SK-N-SH treated with all-trans-retinoic acid at 6 μM for 48 hours (cell line): Measurements from ENCODE around the gene RAB11FIP4.

Experiments
- ATAC-seq: fragments of 200-7000 bp; cut with Tn5 transposase; 3 replicates; pipeline ENCODE4 v1.9.1; 2020; ENCODE audit warnings: mild to moderate bottlenecking, moderate library complexity
- ARNTL ChIP-seq: fragments of 450-650 bp; formaldehyde crosslinking; IDR thresholded peaks from 2 replicates; pipeline ENCODE4 v1.5.0; 2020; ENCODE audit warnings: low read depth, mild to moderate bottlenecking, moderate library complexity, borderline replicate concordance
- BACH2 ChIP-seq: fragments of 250-450 bp; sonication (Bioruptor Pico); IDR thresholded peaks from 2 replicates; pipeline ENCODE4 v1.9.0; 2021; ENCODE audit warnings: mild to moderate bottlenecking, borderline replicate concordance
- CREB5 ChIP-seq: fragments of 250-450 bp; sonication (Bioruptor Pico); IDR thresholded peaks from 2 replicates; pipeline ENCODE4 v1.5.1; 2020; ENCODE audit warnings: low read depth, mild to moderate bottlenecking, moderate library complexity
- CSDC2 ChIP-seq: fragments of 250-450 bp; sonication (Bioruptor Pico); IDR thresholded peaks from 2 replicates; pipeline ENCODE4 v1.5.0; 2020; ENCODE audit warnings: mild to moderate bottlenecking, moderate library complexity
- CSRNP3 ChIP-seq: fragments of 250-450 bp; sonication (Bioruptor Pico); IDR thresholded peaks from 2 replicates; pipeline ENCODE4 v1.5.1; 2021; ENCODE audit warnings: mild to moderate bottlenecking, moderate library complexity
- GLIS3 ChIP-seq: fragments of 250-450 bp; sonication (Bioruptor Pico); IDR thresholded peaks from 2 replicates; pipeline ENCODE4 v1.5.0; 2020; ENCODE audit warnings: mild to moderate bottlenecking, moderate library complexity
- OSR1 ChIP-seq: fragments of 250-450 bp; sonication (Bioruptor Pico); IDR thresholded peaks from 2 replicates; pipeline ENCODE4 v1.8.0; 2022; ENCODE audit warnings: moderate library complexity, mild to moderate bottlenecking, inconsistent platforms
- POU6F1 ChIP-seq: fragments of 250-450 bp; sonication (Bioruptor Pico); IDR thresholded peaks from 2 replicates; pipeline ENCODE4 v1.8.0; 2021; ENCODE audit warnings: low read depth, mild to moderate bottlenecking, moderate library complexity, borderline replicate concordance
- PPARA ChIP-seq: fragments of 250-450 bp; sonication (Bioruptor Pico); IDR thresholded peaks from 2 replicates; pipeline ENCODE4 v1.5.0; 2020; ENCODE audit warnings: mild to moderate bottlenecking, borderline replicate concordance
- RARB ChIP-seq: fragments of 250-450 bp; sonication (Bioruptor Pico); IDR thresholded peaks from 2 replicates; pipeline ENCODE4 v1.8.0; 2021; ENCODE audit warnings: mild to moderate bottlenecking, moderate library complexity
- SNAI2 ChIP-seq: fragments of 250-450 bp; sonication (Bioruptor Pico); IDR thresholded peaks from 2 replicates; pipeline ENCODE4 v1.5.0; 2020; ENCODE audit warnings: mild to moderate bottlenecking, moderate library complexity
- TOX ChIP-seq: fragments of 250-450 bp; sonication (Bioruptor Pico); IDR thresholded peaks from 2 replicates; pipeline ENCODE4 v1.8.0; 2021; ENCODE audit warnings: mild to moderate bottlenecking, moderate library complexity, borderline replicate concordance
- TSHZ2 ChIP-seq: fragments of 250-450 bp; sonication (Bioruptor Pico); IDR thresholded peaks from 2 replicates; pipeline ENCODE4 v1.5.0; 2020; ENCODE audit warnings: mild to moderate bottlenecking, moderate library complexity
- ZC3H10 ChIP-seq: fragments of 250-450 bp; sonication (Bioruptor Pico); IDR thresholded peaks from 2 replicates; pipeline ENCODE4 v1.5.1; 2021; ENCODE audit warnings: mild to moderate bottlenecking, moderate library complexity
- ZNF565 ChIP-seq: fragments of 450-650 bp; formaldehyde crosslinking; conservative IDR thresholded peaks from 2 replicates; pipeline ENCODE4 v1.5.0; 2020; ENCODE audit warnings: low read depth, mild to moderate bottlenecking, moderate library complexity
- ZNF70 ChIP-seq: fragments of 450-650 bp; formaldehyde crosslinking; IDR thresholded peaks from 2 replicates; pipeline ENCODE4 v1.5.0; 2020; ENCODE audit warnings: mild to moderate bottlenecking, moderate library complexity
- ZNF8 ChIP-seq: fragments of 450-650 bp; formaldehyde crosslinking; IDR thresholded peaks from 2 replicates; pipeline ENCODE4 v1.5.0; 2020; ENCODE audit warnings: mild to moderate bottlenecking, moderate library complexity

RAB11FIP4 gene

GRCh38 chr17:31522987-31523495, 131.6 kb downstream of the RAB11FIP4 start (continued):
- TF ChIP-seq CSRNP3 (CRISPR knock-in tag) (no peak), CREB5 (CRISPR knock-in tag) (no peak), SNAI2 (CRISPR knock-in tag) (no peak), TOX (CRISPR knock-in tag) (no peak), RARB (CRISPR knock-in tag) (no peak), PPARA (CRISPR knock-in tag) (no peak), CSDC2 (CRISPR knock-in tag) (no peak), BACH2 (CRISPR knock-in tag) (no peak)

GRCh38 chr17:31523862-31524730, 132.6 kb downstream of the RAB11FIP4 start:
- no peak for ATAC-seq

More at GRCh38 chr17:31523862-31524730, 132.6 kb downstream of the RAB11FIP4 start:
- TF ChIP-seq ZC3H10 (CRISPR knock-in tag) (no peak), BACH2 (CRISPR knock-in tag) (no peak), ZNF565 (no peak), ZNF8 (CRISPR knock-in tag) (no peak), ARNTL (no peak), OSR1 (no peak), CREB5 (CRISPR knock-in tag) (no peak), POU6F1 (CRISPR knock-in tag) (no peak), TSHZ2 (no peak), SNAI2 (CRISPR knock-in tag) (no peak), ZNF70 (no peak), GLIS3 (CRISPR knock-in tag) (no peak)
